K562 (cell line): Measurements from ENCODE around the gene RAB2B. TPM values are rescaled to one million over a fixed set of nuclear protein-coding genes. Genes with fewer than 3 reads are reported as not detected.
A peak's percentile ranks its signal among the peaks of the same experiment; 100 is the strongest.

Source experiments
- CREM ChIP-seq: IDR thresholded peaks from 2 replicates; pipeline ENCODE4 v1.6.1; 2014; ENCODE audit warnings: antibody characterized with exemption, low read depth
- EP300 ChIP-seq: IDR thresholded peaks from 2 replicates; pipeline ENCODE4 v1.6.1; 2012; ENCODE audit warnings: low read length, improper control_type of control experiment
- ERF ChIP-seq: fragments of 450-650 bp; formaldehyde crosslinking; IDR thresholded peaks from 2 replicates; pipeline ENCODE4 v1.4.0; 2020; ENCODE audit warnings: mild to moderate bottlenecking, mixed read lengths
- FOS ChIP-seq: IDR thresholded peaks from 3 replicates; pipeline ENCODE4 v1.6.1; 2011; ENCODE audit not compliant: insufficient read length; ENCODE audit errors: extremely low read depth
- FOXK2 ChIP-seq, 2 experiments: fragments of 450-650 bp; IDR thresholded peaks in 1 of 2; conservative IDR thresholded peaks in 1 of 2; 2 replicates each; pipeline ENCODE4 v1.6.1; 2016; ENCODE audit warnings: low read depth in 2 of 2, mild to moderate bottlenecking in 1 of 2
- KDM5B ChIP-seq: fragments of 200-600 bp; sonication (generic); IDR thresholded peaks from 2 replicates; pipeline ENCODE4 v1.6.1; 2012; ENCODE audit warnings: low read depth, mild to moderate bottlenecking, moderate library complexity, low read length, control low read depth, inconsistent platforms; ENCODE audit not compliant: insufficient replicate concordance
- MNT ChIP-seq, 2 experiments: fragments of 450-650 bp; conservative IDR thresholded peaks; 2 replicates each; pipeline ENCODE4 v1.6.1; 2017; ENCODE audit warnings: mild to moderate bottlenecking in 2 of 2, moderate library complexity in 2 of 2
- RBFOX2 ChIP-seq: fragments of 200-400 bp; formaldehyde crosslinking; IDR thresholded peaks from 2 replicates; pipeline ENCODE4 v1.6.1; 2017; ENCODE audit warnings: low read depth, mild to moderate bottlenecking, low read length, moderate library complexity
- TBL1XR1 ChIP-seq, 2 experiments: IDR thresholded peaks; 2 replicates each; pipeline ENCODE4 v1.6.1; 2012; ENCODE audit warnings: improper control_type of control experiment in 2 of 2, low read length in 2 of 2, mild to moderate bottlenecking in 1 of 2
- TBP ChIP-seq: optimal IDR thresholded peaks from 2 replicates; pipeline ENCODE3; 2011; ENCODE audit warnings: low read depth, low read length, improper control_type of control experiment
- TFAP4 ChIP-seq: sonication (generic); formaldehyde crosslinking; IDR thresholded peaks from 2 replicates; pipeline ENCODE4 v1.8.0; 2022; ENCODE audit warnings: missing genetic modification reagents, mild to moderate bottlenecking, moderate library complexity, borderline replicate concordance
- VEZF1 ChIP-seq: fragments of 200-800 bp; sonication (Bioruptor generic); IDR thresholded peaks from 2 replicates; pipeline ENCODE4 v1.6.1; 2017; ENCODE audit warnings: missing genetic modification characterization, missing compliant biosample characterization
- ZNF311 ChIP-seq: fragments of 250-450 bp; sonication (Bioruptor Pico); IDR thresholded peaks from 2 replicates; pipeline ENCODE4 v1.4.0; 2020; ENCODE audit warnings: mild to moderate bottlenecking, moderate library complexity
- ZNF76 ChIP-seq: fragments of 250-450 bp; sonication (Bioruptor Pico); IDR thresholded peaks from 2 replicates; pipeline ENCODE4 v1.4.0; 2020; ENCODE audit warnings: mild to moderate bottlenecking, moderate library complexity, borderline replicate concordance
- polyA plus RNA-seq, 8 experiments: library from polyadenylated mRNA; depleted of rRNA in 4 of 8; stranded (reverse) in 5 of 8; unstranded in 3 of 8; fragments of >200 nt; fragmentation: Nextera tagmentation in 2 of 8; fragmentation: Illumina TruSeq in 1 of 8; extraction: Ambion mirVana in 2 of 8; extraction: Trizol in 1 of 8; gene quantifications; 2 replicates each; pipeline versions ENCODE4 v1.2.1 to v1.2.3, GENCODE V29; 2011 to 2014; ENCODE audit warnings: inconsistent platforms in 1 of 8, missing spikeins in 1 of 8
- total RNA-seq, 7 experiments: library from RNA; depleted of rRNA in 6 of 7; stranded (reverse); fragments of >200 nt in 6 of 7; fragmentation: Illumina TruSeq in 2 of 7; extraction: Trizol in 2 of 7; gene quantifications; 2 replicates each; pipeline versions ENCODE4 v1.2.1 to v1.2.3, GENCODE V29; 2011 to 2021; ENCODE audit warnings: low replicate concordance in 1 of 7
- TF ChIP-seq, protein P1 (sequence below): fragments of 250-450 bp; sonication (Bioruptor Pico); IDR thresholded peaks from 2 replicates; pipeline ENCODE4 v1.5.0; 2021; ENCODE audit warnings: mild to moderate bottlenecking, moderate library complexity
- TF ChIP-seq, protein P2 (sequence below): fragments of 250-450 bp; sonication (Bioruptor Pico); IDR thresholded peaks from 2 replicates; pipeline ENCODE4 v1.5.0; 2022; ENCODE audit warnings: mild to moderate bottlenecking

The RAB2B gene
- total and polyA plus RNA-seq, 9 of the 15 experiments (the other 6 are each of a cell fraction or from before 2014, with no cell fraction given), result 4.6 to 19.8 (median 9.8) TPM

GRCh38 chr14:21437063-21437901, 39.5 kb downstream of the RAB2B start (continued):
- TF ChIP-seq, protein P1, sequence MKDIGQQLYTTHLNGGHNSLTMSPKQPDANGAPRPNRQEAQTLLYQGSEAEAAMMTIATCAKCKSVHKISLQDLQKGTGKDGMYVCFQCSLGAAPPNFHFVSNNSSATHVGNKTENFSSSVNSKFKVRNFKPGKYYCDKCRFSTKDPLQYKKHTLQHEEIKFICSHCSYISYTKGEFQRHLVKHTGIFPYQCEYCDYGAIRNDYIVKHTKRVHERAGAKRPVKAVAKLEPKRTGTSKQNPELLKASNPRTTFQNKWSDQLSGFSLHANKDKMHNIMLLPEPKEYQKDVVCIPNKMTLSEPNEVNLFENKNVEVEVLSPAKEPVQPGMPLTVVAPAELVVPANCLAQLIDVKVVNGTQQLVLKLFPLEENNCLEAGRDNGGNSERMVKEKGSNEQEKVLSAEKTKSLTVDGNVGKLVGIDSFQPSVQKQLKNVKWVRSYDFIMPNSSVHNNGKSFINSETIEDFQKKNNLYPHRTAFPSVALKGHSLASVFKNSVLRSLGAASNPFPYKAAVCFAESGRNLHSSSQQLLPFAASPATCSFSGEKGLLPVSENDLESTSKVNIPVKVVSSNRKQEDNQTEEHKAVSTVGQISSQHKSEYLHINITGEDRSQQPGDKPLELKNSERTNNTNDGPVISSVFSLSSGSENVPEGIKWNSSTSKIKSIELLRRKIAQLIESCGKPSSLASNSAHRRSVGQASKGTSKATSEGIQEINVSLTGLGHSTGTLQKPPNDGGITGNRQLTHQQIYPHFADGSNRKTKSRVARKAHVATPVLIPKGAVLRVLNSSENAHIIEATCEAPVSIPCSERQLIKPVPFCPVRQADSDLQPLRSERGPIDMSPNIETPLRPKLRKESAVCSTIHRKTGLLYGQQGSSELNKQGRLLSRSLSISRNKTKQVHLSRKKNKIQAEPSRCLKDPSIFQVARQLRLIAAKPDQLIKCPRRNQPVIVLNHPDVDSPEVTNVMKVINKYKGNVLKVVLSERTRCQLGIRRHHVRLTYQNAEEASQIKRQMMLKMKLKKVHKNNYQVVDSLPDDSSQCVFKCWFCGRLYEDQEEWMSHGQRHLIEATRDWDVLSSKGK (CRISPR knock-in tag), result no peak
- TF ChIP-seq FOXK2 (conservative IDR thresholded peaks at IDR 0.05 in 1 of 2, IDR thresholded peaks at IDR 0.05 in 1 of 2; ENCODE audit: low read depth in 2 of 2) (peak in 1 of 2 experiments; percentile 43; a peak in 1 of 4 replicates), KDM5B (peak; percentile 35), EP300 (no peak), FOS (peak; percentile 85), ZNF76 (CRISPR knock-in tag) (no peak), MNT (conservative IDR thresholded peaks at IDR 0.05) (0 out of 4 replicates have a peak, but pooled peaks of 1 of the 2 experiments have one; percentile 31), ZNF311 (no peak), ERF (CRISPR knock-in tag) (0 out of 2 replicates have a peak, but pooled peaks have one; percentile 15), VEZF1 (CRISPR knock-in tag) (peak; percentile 88), TBL1XR1 (IDR thresholded peaks at IDR 0.05; ENCODE audit: low read length in 2 of 2) (peak in 1 of 2 experiments; percentile 56; a peak in 1 of 4 replicates), CREM (peak; percentile 81), TBP (peak; percentile 46), RBFOX2 (peak; percentile 66), TFAP4 (CRISPR knock-in tag) (peak; percentile 50; the same call in 1 of the 2 replicates)
- TF ChIP-seq, protein P2, sequence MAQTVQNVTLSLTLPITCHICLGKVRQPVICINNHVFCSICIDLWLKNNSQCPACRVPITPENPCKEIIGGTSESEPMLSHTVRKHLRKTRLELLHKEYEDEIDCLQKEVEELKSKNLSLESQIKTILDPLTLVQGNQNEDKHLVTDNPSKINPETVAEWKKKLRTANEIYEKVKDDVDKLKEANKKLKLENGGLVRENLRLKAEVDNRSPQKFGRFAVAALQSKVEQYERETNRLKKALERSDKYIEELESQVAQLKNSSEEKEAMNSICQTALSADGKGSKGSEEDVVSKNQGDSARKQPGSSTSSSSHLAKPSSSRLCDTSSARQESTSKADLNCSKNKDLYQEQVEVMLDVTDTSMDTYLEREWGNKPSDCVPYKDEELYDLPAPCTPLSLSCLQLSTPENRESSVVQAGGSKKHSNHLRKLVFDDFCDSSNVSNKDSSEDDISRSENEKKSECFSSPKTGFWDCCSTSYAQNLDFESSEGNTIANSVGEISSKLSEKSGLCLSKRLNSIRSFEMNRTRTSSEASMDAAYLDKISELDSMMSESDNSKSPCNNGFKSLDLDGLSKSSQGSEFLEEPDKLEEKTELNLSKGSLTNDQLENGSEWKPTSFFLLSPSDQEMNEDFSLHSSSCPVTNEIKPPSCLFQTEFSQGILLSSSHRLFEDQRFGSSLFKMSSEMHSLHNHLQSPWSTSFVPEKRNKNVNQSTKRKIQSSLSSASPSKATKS (CRISPR knock-in tag), result no peak
